ENCODE data around the gene ZCCHC14.
"Not testable (repeated sequence)": the region's sequence is repeated elsewhere in the genome, so short reads cannot be mapped to it uniquely, and the experiment has no call there.

Gene ZCCHC14

DNA sequence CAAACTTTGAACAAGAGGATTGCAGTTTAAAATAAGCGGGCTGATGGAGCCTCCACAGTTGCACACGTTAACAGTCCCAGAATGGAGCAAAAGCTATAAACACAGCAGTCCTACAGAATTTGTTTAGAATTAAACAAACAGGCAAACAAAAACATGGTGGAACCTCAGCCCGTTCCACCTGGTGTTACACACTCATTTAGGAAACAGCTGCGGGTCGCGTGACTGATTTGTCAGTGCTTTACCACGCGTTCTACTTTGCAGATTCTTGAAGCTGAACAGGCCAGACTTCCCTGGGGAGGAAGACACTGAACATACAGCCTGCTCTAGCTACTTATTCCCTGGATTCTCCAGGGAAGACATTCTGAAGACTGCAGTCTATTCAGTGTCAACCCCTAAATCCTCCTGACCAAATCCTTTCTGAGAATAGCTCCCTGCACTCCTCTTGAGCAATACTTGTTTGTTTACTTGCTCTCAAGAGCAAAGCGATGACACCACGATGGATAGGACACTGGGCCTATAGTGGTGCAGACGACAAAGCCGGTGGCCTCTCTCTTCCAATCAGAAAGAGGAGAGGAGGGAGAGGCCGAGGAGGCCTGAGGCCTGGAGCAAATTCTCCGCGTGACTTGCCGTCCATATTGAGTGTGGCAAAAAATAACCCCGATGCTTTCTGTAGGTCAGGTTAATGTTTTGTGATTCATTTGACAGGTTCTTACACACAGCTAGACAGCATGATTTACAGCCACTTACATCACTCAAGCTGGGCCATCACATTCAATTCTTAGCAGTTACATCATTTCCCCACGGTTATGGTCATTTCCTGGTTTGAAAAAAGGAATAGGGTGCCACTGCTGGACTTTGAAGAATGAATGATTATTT lies 104.6 kb downstream of the ZCCHC14 start:
- peaks cover 29% of the 10 kb centered on the region for H3K79me2 ChIP-seq (ENCODE audit: control insufficient read depth, low read length)
- peaks cover 26% of the 10 kb centered on the region for H3F3A ChIP-seq (ENCODE audit: control insufficient read depth, insufficient read depth)
- TF ChIP-seq EZH2phosphoT487 (IDR thresholded peaks at IDR 0.05; ENCODE audit: borderline replicate concordance, low read length) = no peak
- H4K20me1 ChIP-seq (ENCODE audit: control insufficient read depth, insufficient read depth, low read depth, low read length) = 0 out of 2 replicates have a peak, but pooled peaks cover under 1% of the 10 kb centered on the region
- peak overlapping the region; percentile 85 for H3K27ac ChIP-seq (ENCODE audit: low read depth, low read length)
- peak overlapping the region; percentile 81 for H3K4me2 ChIP-seq (ENCODE audit: low read length)
- H3K36me3 ChIP-seq (ENCODE audit: control insufficient read depth, low read length) = 0 out of 2 replicates have a peak, but pooled peaks cover under 1% of the 10 kb centered on the region
- no peaks in the 10 kb centered on the region for H3K27me3 ChIP-seq (ENCODE audit: control insufficient read depth, low read length)
- no peaks in the 10 kb centered on the region for H3K9me3 ChIP-seq (ENCODE audit: control insufficient read depth, insufficient read depth, low read length)
- H3K4me3 ChIP-seq (ENCODE audit: low read length) = peak overlapping the region; percentile 66
- H3K9me2 ChIP-seq (replicated peaks; ENCODE audit: control insufficient read depth, low read length) = no peaks in the 10 kb centered on the region
- H3K4me1 ChIP-seq (ENCODE audit: control insufficient read depth, low read length) = peaks cover 59% of the 10 kb centered on the region

DNA sequence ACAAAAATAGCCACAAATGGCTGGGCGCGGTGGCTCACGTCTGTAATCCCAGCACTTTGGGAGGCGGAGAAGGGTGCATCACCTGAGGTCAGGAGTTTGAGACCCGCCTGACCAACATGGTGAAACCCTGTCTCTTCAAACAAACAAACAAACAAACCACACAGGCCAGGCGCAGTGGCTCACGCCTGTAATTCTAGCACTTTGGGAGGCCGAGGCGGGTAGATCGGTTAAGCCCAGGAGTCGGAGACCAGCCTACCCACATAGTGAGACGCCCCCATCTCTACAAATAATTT lies 108.0 kb downstream of the ZCCHC14 start:
- H3K79me2 ChIP-seq (ENCODE audit: control insufficient read depth, low read length) = peaks cover 50% of the 10 kb centered on the region
- H3K36me3 ChIP-seq (ENCODE audit: control insufficient read depth, low read length) = peaks cover 16% of the 10 kb centered on the region
- H3K9me3 ChIP-seq (ENCODE audit: control insufficient read depth, insufficient read depth, low read length); H3K27me3 ChIP-seq (ENCODE audit: control insufficient read depth, low read length); H3K9me2 ChIP-seq (replicated peaks; ENCODE audit: control insufficient read depth, low read length): not testable (repeated sequence)
- peaks cover 21% of the 10 kb centered on the region; the same call in 1 of the 2 replicates for H4K20me1 ChIP-seq (ENCODE audit: control insufficient read depth, insufficient read depth, low read depth, low read length)
- peak overlapping the region; percentile 79 for H3K4me2 ChIP-seq (ENCODE audit: low read length)
- H3K4me3 ChIP-seq (ENCODE audit: low read length) = peak overlapping the region; percentile 77
- H3K4me1 ChIP-seq (ENCODE audit: control insufficient read depth, low read length) = peaks cover 69% of the 10 kb centered on the region
- peak overlapping the region; percentile 76 for H3K27ac ChIP-seq (ENCODE audit: low read depth, low read length)
- peaks cover 26% of the 10 kb centered on the region for H3F3A ChIP-seq (ENCODE audit: control insufficient read depth, insufficient read depth)

DNA sequence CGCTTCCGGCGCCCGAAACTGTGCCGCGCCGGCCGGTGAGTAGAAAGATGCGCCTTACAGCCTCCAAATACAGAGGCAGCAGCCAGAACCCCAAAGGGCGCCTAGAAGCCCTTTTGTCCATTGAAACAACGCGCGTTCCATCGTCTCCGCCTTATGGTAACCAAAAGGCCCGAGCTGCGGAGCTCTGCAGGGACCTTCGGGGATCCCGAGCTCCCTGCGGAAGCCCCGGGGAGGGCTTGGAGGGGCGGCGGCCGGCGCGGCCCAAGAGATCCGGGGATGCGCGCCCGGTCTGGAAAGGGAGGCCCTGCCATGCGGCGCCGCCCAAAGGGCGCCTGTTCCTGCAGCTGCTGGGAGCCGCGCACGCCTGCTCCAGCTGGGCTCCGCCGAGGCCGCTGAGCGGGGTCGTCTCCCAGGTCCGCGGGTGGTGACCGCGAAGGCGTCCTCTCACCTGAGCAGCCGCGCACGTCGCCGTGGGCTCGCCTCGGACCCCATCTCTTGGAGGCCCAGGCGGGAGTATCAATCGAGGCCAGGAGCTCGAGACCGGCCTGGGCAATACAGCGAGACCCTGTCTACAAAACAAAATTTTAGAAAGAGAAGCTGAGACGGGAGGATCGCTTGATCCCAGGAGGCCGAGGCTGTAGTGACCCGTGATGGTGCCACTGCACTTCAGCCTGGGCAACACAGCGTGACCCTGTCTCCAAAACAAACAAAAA lies 108.5 kb downstream of the ZCCHC14 start:
- peaks cover 65% of the 10 kb centered on the region for H3K4me1 ChIP-seq (ENCODE audit: control insufficient read depth, low read length)
- peak overlapping the region; percentile 77 for H3K4me3 ChIP-seq (ENCODE audit: low read length)
- peaks cover 21% of the 10 kb centered on the region; the same call in 1 of the 2 replicates for H4K20me1 ChIP-seq (ENCODE audit: control insufficient read depth, insufficient read depth, low read depth, low read length)
- no peaks in the 10 kb centered on the region for H3K27me3 ChIP-seq (ENCODE audit: control insufficient read depth, low read length)
- H3F3A ChIP-seq (ENCODE audit: control insufficient read depth, insufficient read depth) = peaks cover 22% of the 10 kb centered on the region
- peaks cover 52% of the 10 kb centered on the region for H3K79me2 ChIP-seq (ENCODE audit: control insufficient read depth, low read length)
- peaks cover 16% of the 10 kb centered on the region for H3K36me3 ChIP-seq (ENCODE audit: control insufficient read depth, low read length)
- TF ChIP-seq, protein P1, sequence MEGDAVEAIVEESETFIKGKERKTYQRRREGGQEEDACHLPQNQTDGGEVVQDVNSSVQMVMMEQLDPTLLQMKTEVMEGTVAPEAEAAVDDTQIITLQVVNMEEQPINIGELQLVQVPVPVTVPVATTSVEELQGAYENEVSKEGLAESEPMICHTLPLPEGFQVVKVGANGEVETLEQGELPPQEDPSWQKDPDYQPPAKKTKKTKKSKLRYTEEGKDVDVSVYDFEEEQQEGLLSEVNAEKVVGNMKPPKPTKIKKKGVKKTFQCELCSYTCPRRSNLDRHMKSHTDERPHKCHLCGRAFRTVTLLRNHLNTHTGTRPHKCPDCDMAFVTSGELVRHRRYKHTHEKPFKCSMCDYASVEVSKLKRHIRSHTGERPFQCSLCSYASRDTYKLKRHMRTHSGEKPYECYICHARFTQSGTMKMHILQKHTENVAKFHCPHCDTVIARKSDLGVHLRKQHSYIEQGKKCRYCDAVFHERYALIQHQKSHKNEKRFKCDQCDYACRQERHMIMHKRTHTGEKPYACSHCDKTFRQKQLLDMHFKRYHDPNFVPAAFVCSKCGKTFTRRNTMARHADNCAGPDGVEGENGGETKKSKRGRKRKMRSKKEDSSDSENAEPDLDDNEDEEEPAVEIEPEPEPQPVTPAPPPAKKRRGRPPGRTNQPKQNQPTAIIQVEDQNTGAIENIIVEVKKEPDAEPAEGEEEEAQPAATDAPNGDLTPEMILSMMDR (IDR thresholded peaks at IDR 0.05; ENCODE audit: low read depth, low read length, poor library complexity, severe bottlenecking) = no peak
- no peak for TF ChIP-seq EZH2phosphoT487 (IDR thresholded peaks at IDR 0.05; ENCODE audit: borderline replicate concordance, low read length)
- peak overlapping the region; percentile 76 for H3K27ac ChIP-seq (ENCODE audit: low read depth, low read length)
- H3K9me3 ChIP-seq (ENCODE audit: control insufficient read depth, insufficient read depth, low read length) = no peaks in the 10 kb centered on the region
- peak overlapping the region; percentile 79 for H3K4me2 ChIP-seq (ENCODE audit: low read length)
- no peaks in the 10 kb centered on the region for H3K9me2 ChIP-seq (replicated peaks; ENCODE audit: control insufficient read depth, low read length)

DNA sequence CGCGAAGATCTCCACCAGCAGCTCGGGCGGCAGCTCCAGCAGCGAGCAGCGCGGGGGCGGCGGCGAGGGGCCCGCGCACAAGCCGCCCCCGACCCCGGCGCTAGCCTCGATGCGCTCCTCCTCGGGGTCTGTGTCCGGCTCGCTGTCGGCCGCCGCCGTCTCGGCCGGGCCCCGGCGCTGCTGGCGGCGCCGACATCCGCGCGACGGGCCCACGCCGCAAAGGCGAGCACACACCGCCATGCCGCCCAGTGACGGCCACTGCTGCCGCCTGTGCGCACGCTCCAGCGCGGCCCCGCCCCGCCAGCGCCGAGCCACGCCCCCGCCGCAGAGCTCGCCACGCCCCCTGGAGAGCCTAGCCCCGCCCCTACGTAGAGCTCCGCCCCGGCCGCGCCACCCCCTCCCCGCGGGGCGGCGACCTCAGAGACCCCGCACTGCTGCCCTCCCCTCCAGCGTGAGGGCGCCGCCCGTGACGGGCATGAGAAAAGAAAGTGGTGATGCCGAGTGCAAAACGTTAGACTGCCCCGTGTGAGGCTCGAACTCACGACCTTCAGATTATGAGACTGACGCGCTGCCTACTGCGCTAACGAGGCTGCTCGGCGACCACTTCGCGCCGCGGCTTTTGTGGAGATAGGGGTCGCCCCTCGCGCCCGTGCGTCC lies 109.2 kb downstream of the ZCCHC14 start, which contains the start of gene FBXO31:
Gene FBXO31, minus strand, starts transcription at position 272 of the 657 bp plus-strand sequence. Its CDS starts 32 bp downstream, at position 240.
- Histone ChIP-seq H3F3A (ENCODE audit: control insufficient read depth, insufficient read depth) (peaks cover 20% of the 10 kb centered on the region), H3K27ac (ENCODE audit: low read depth, low read length) (peak within 1 kb of the TSS; percentile 76), H3K9me2 (replicated peaks; ENCODE audit: control insufficient read depth, low read length) (no peaks in the 10 kb centered on the region), H4K20me1 (ENCODE audit: control insufficient read depth, insufficient read depth, low read depth, low read length) (peaks cover 21% of the 10 kb centered on the region; the same call in 1 of the 2 replicates), H3K79me2 (ENCODE audit: control insufficient read depth, low read length) (peaks cover 55% of the 10 kb centered on the region), H3K27me3 (ENCODE audit: control insufficient read depth, low read length) (no peaks in the 10 kb centered on the region), H3K36me3 (ENCODE audit: control insufficient read depth, low read length) (peaks cover 19% of the 10 kb centered on the region), H3K4me1 (ENCODE audit: control insufficient read depth, low read length) (peaks cover 59% of the 10 kb centered on the region), H3K4me2 (ENCODE audit: low read length) (peak within 1 kb of the TSS; percentile 79), H3K4me3 (ENCODE audit: low read length) (peak within 1 kb of the TSS; percentile 77), H3K9me3 (ENCODE audit: control insufficient read depth, insufficient read depth, low read length) (no peaks in the 10 kb centered on the region)
- TF ChIP-seq, protein P1 (IDR thresholded peaks at IDR 0.05; ENCODE audit: low read depth, low read length, poor library complexity, severe bottlenecking) = no peak
- TF ChIP-seq EZH2phosphoT487 (IDR thresholded peaks at IDR 0.05; ENCODE audit: borderline replicate concordance, low read length) = no peak

Data from DOHH2 (cell line).